GOT3 (cell line): ENCODE measurements around the gene CHTF18.
A peak's percentile ranks its signal among the peaks of the same experiment; 100 is the strongest.
"Not testable (repeated sequence)": the region's sequence is repeated elsewhere in the genome, so short reads cannot be mapped to it uniquely, and the experiment has no call there.

ENCODE experiments used
- DNase-seq: peaks from one replicate; lab custom pipeline; 2025; ENCODE audit warnings: mixed read lengths; lab: John Stamatoyannopoulos, UW

The CHTF18 gene

DNA sequence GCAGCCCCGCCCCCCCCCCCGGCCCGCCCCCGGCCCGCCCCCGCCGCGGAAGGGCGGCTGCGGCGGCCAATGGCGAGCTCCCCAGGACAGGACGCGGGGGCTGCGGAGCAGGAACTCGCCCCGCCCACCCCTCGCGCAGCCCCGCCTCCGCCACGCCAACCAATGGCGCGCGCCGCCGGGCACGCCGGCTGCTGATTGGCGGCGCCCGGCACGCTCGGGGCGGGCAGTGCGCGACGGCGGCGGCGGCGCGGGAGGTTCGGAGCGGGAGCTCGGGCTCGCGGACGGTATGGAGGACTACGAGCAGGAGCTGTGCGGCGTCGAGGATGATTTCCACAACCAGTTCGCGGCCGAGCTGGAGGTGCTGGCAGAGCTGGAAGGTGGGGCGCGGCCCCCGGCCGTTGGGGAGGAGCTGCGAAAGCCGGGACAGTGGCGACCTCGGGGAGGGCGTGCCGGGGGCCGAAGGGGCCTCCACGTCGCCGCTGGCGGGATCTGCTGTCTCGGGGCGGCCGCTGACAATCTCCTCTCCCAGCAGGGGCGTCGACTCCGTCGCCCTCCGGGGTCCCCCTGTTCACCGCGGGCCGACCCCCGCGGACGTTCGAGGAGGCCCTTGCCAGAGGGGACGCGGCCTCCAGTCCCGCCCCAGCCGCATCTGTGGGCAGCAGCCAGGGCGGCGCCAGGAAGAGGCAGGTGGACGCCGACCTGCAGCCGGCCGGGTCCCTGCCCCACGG, at the start of gene CHTF18:
TSS of gene CHTF18 (plus strand) at position 222 of the 728 bp plus-strand sequence. CDS start at position 287, 65 bp downstream.
- peak; percentile 79 for DNase-seq

DNA sequence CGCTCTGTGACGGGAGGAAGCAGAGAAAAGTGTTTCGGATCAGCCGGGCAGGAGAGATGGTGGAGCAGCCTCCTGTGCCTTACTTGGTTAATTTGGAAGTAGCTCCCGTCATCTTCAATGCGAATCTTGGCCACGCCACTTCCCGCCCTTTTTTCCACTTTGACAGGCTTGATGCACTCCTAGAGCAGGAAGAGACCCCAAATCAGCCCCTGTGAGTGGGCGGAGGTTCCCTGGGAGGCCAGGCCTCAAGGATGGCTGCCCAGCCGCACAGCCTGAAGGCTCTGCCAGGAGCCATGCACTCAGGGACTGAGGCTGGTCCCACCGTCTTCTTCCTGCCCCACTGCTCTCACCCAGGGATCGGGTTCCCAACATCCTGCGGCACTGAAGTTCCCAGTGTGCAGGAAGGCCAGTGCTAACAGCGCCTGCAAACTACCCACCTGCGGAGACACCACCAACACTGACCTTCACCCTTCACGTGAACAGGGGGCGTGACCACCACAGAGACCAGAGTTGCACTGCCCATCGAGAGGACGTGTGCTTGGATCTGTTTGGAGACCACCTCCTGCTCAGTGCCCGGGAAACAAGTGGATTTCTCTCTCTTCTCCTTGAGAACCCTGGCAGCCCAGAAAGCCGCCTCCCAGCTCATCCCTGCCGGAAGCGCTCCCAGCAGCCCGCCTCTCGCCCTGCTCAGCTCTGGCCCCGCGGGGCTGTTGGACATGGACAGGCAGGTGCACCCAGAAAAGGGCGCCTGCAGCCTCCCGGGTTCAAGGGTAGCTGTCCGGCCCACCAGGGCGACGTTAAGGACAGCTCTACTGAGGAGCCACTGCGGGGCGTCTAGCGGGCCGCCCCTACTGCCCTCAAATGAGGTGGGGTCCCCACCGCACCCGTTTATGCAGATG, 48.6 kb upstream of the CHTF18 start:
- DNase-seq, result no peak

- no peak for DNase-seq
These were observed 48.0 kb upstream of the CHTF18 start for GRCh38 chr16:740459-740763.

- DNase-seq, result peak; percentile 76
These were observed 47.5 kb upstream of the CHTF18 start, which contains the start of gene CIAO3 for GRCh38 chr16:740764-741505. Gene CIAO3 (minus strand): TSS chr16:740997. CDS start chr16:740985, 12 bp downstream.

DNA sequence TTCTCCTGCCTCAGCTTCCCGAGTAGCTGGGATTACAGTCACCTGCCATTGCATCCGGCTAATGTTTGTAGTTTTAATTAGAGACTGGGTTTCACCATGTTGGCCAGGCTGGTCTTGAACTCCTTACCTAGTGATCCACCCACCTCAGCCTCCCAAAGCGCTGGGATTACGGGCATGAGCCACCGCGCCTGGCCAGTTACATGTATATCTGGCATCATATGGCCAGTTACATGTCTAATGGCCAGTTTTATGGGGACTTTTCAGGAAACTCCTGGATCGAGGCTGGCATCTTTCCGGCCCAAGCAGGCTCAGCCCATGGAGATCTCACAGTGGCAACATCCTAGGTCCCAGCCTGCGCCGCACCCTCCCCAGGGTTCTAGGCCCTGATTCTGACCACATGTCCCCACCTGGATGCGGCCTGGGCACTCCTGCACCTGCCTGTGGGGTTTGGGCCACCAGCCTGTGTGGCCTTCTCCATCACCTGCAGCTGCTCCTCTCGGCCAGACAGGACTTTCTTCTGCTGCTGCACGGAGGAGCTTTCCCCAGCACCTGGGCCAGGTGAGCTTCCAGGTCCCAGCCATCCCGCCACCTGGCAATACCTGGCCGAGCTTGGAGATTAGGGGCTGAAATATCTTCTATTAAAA, 46.3 kb upstream of the CHTF18 start:
- DNase-seq, result no peak

- DNase-seq, result not testable (repeated sequence)
These were observed 45.5 kb upstream of the CHTF18 start for GRCh38 chr16:742894-743293.

DNA sequence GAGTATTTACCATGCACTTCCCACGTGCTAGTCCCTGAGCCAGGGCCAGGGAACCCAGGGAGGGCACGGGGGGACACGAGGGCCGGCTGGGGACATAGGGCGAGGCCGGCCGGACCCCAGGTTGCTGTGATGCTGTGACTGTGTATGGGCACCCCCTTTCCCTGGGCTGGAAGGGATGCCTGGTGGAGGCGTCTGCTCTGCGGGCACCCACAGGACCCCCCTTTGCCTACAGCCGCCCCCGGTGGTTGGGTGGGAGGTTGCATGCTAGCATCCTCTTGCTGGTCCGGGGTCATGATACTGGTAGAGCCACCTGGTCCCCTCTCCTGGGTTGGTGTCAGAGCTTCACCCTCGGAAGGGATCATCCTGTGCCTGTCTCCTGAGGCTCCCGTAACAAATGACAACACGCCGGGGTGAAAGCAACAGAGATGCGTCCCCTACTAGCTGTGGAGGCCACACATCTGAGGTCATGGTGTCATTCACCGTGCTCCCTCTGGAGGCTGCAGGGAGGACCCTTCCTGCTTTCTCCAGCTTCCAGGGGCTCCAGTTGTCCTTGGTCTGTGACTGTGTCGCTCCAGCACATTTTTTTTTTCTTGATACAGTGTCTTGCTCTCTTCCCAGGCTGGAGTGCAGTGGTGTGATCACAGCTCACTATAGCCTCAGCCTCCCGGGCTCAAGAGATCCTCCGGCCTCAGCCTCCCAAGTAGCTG, 44.5 kb upstream of the CHTF18 start:
- no peak for DNase-seq

GRCh38 chr16:745739-746138, 42.7 kb upstream of the CHTF18 start:
- no peak for DNase-seq

- no peak for DNase-seq
These were observed 41.8 kb upstream of the CHTF18 start for GRCh38 chr16:746637-747036.

DNA sequence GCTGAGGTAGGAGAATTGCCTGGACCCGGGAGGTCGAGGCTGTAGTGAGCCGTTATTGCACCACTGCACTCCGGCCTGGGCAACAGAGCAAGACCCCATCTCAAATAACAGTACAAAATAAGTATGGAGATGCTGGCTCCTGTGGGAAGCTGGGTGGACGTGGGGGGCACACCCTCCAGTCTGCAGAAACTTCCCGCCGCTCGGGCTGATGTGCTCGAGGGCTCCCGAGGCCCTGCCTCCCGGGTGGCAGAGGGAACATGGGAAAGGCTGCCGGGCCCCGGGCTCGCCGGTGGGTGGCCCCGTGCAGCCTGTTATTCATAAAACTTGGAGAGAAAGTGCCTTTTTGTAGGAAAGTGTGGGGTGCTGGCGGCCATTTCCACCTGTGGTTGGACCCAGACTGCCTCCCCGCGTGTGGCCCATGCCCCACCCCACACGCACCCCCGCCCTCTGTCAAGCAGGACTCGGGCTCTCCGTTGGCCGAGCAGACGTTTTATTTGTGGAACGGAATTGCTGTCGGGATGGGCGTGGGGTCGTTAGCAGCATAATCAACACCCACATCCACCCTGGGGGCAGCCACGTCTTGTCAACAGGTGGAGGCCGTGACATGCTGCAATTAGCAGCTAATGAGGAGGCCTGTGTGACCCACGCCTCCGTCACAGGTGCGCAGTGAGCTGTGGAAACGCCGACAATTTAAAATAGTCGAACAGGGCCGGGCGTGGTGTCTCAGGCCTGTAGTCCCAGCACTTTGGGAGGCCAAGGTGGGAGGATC, 40.3 kb upstream of the CHTF18 start:
- no peak for DNase-seq

- no peak for DNase-seq
These were observed 39.4 kb upstream of the CHTF18 start for GRCh38 chr16:749010-749409.

GRCh38 chr16:750485-750884, 37.9 kb upstream of the CHTF18 start:
- no peak for DNase-seq

DNA sequence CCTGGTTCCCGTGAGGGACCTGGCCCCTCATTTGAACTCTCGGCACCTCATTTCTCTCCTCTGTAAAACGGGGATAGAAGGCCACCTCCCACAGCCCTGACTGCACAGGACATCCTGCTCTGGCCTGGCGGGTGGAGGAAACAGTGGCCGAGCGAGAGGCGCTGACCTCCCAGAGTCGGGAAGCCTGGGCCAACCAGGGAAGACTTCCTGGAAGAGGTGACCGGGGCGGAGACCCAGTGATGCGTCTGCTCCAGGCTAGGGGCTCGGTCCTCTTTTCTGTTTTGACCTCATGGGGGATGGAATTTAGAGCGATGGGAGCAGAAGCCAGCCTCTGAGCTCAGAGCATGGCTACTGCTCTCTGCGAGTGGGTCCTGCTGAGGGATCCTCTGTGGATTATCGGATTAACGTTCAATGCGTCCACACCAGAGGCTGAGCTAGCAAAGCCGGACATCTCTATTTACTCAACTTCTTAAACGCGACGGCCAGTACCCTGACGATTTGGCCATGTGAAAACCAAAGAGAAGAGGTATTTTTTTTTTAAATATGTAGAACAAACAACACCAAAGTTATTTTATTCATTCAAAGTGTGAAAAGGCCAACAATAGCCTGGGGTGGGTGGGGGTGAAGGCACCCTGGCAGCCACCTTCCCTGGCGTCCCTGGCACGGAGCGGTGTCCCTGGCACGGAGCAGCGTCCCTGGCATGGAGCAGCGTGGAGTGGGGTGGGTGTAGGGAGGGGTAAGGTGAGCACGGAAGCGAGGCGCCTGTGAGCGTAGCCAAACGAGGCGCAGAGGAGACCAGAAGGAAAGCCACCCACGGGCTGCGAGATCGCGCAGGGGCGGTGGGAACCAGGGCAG, 37.0 kb upstream of the CHTF18 start:
- DNase-seq, result no peak

- no peak for DNase-seq
These were observed 36.5 kb upstream of the CHTF18 start for GRCh38 chr16:752007-752312.

- not testable (repeated sequence) for DNase-seq
These were observed 34.3 kb upstream of the CHTF18 start for GRCh38 chr16:754121-754607.

- no peak for DNase-seq
These were observed 33.8 kb upstream of the CHTF18 start for GRCh38 chr16:754656-755055.

GRCh38 chr16:756428-756827, 32.0 kb upstream of the CHTF18 start:
- no peak for DNase-seq

GRCh38 chr16:759110-759910, 29.1 kb upstream of the CHTF18 start:
- no peak for DNase-seq

GRCh38 chr16:760065-760464, 28.4 kb upstream of the CHTF18 start:
- no peak for DNase-seq
